A673 (cell line): Measurements from ENCODE around the gene KLF3. TPM values are rescaled to one million over a fixed set of nuclear protein-coding genes. Genes with fewer than 3 reads are reported as not detected.

Experiments used
- BruUV-seq: library from RNA; stranded (reverse); fragments of 400-500 nt; replicated peaks from 2 replicates; lab custom pipeline; 2021; lab: Mats Ljungman, UMichigan
- CTCF ChIA-PET: fragments of 300-600 bp; sonication (Branson Sonifier 250); formaldehyde crosslinking; loops from one replicate; lab custom pipeline; 2022; ENCODE audit warnings: antibody characterized with exemption; lab: Charles Lee
- POLR2A ChIA-PET: fragments of 300-600 bp; sonication (Branson Sonifier 250); formaldehyde crosslinking; loops from one replicate; lab custom pipeline; 2022; ENCODE audit warnings: antibody characterized with exemption; ENCODE audit not compliant: low non-redundant PET; lab: Charles Lee
- DNase-seq: peaks from one replicate; pipeline ENCODE4 v3.0.0-alpha.2; 2015; ENCODE audit warnings: low spot score
- H3K27ac ChIP-seq: fragments of 200-600 bp; sonication (generic); 2 replicates; pipeline ENCODE4 v1.5.1; 2016; ENCODE audit warnings: mixed run types, low read depth, mild to moderate bottlenecking, mixed read lengths, antibody characterized with exemption, low read length; ENCODE audit not compliant: poor library complexity, severe bottlenecking
- H3K27me3 ChIP-seq: fragments of 200-600 bp; sonication (generic); replicated peaks from 2 replicates; pipeline ENCODE4 v1.6.1; 2017; ENCODE audit warnings: mixed run types, low read depth, mild to moderate bottlenecking, mixed read lengths, antibody characterized with exemption, low read length; ENCODE audit not compliant: insufficient read depth, poor library complexity
- H3K36me3 ChIP-seq: fragments of 200-600 bp; sonication (generic); 2 replicates; pipeline ENCODE4 v1.6.1; 2016; ENCODE audit warnings: mixed run types, mild to moderate bottlenecking, mixed read lengths, antibody characterized with exemption, low read length; ENCODE audit not compliant: insufficient read depth, poor library complexity, severe bottlenecking
- H3K4me1 ChIP-seq: fragments of 200-600 bp; sonication (generic); 2 replicates; pipeline ENCODE4 v1.6.1; 2017; ENCODE audit warnings: mixed run types, mild to moderate bottlenecking, mixed read lengths, antibody characterized with exemption, low read length; ENCODE audit not compliant: insufficient read depth, poor library complexity, severe bottlenecking
- H3K4me3 ChIP-seq: fragments of 200-600 bp; sonication (generic); 2 replicates; pipeline ENCODE4 v1.5.1; 2016; ENCODE audit warnings: low read depth, mixed run types, mild to moderate bottlenecking, mixed read lengths, low read length; ENCODE audit not compliant: poor library complexity, severe bottlenecking
- H3K9me3 ChIP-seq: fragments of 200-600 bp; sonication (generic); 2 replicates; pipeline ENCODE4 v1.6.1; 2016; ENCODE audit warnings: mixed run types, low read depth, mild to moderate bottlenecking, mixed read lengths, antibody characterized with exemption, low read length; ENCODE audit not compliant: poor library complexity, severe bottlenecking
- CTCF ChIP-seq: fragments of 300-800, 200-600 bp; sonication (generic); conservative IDR thresholded peaks from 2 replicates; pipeline ENCODE4 v1.5.1; 2017; ENCODE audit warnings: low read depth, mild to moderate bottlenecking, antibody characterized with exemption, low read length, moderate library complexity, mixed read lengths
- EZH2 ChIP-seq: fragments of 200-600 bp; sonication (generic); IDR thresholded peaks from 2 replicates; pipeline ENCODE4 v1.6.1; 2017; ENCODE audit warnings: borderline replicate concordance, low read depth, mild to moderate bottlenecking, mixed read lengths, antibody characterized with exemption, low read length; ENCODE audit not compliant: poor library complexity, severe bottlenecking
- intact Hi-C: fragments of 100-400 bp; cut with micrococcal nuclease; formaldehyde crosslinking; loops from one replicate; pipeline ENCODE4 v1.10.0; 2022; ENCODE audit not compliant: unreplicated experiment
- total RNA-seq: library from RNA; stranded (reverse); gene quantifications from 2 replicates; pipeline ENCODE4 v1.2.3, GENCODE V29; 2021

The KLF3 gene
- total RNA-seq, 1 experiment from 2014 or later, result 36.1 TPM

- Histone ChIP-seq H3K27me3 (no peaks in the 10 kb centered on the region), H3K27ac (no peak overlapping the region), H3K4me1 (peaks cover 40% of the 10 kb centered on the region), H3K36me3 (peaks cover 25% of the 10 kb centered on the region), H3K9me3 (no peaks in the 10 kb centered on the region), H3K4me3 (no peak overlapping the region)
- DNase-seq, result no peak
- ChIA-PET POLR2A (no interaction called here), CTCF (no interaction called here)
- TF ChIP-seq EZH2 (no peak), CTCF (no peak)
- intact Hi-C loops, result loop anchor here (5.0 kb wide), 1 partner anchor 618 kb away; no protein-coding TSS in a partner anchor
- no TSS peak for BruUV-seq
Observed at GRCh38 chr4:38679921-38680320, 15.9 kb downstream of the KLF3 start.

GRCh38 chr4:38681281-38681991 is 17.4 kb downstream of the KLF3 start:
- peaks cover 30% of the 10 kb centered on the region for H3K4me1 ChIP-seq
- no peak overlapping the region for H3K27ac ChIP-seq
- DNase-seq, result no peak
- BruUV-seq, result TSS peak; percentile 8
- no peak overlapping the region for H3K4me3 ChIP-seq
- ChIA-PET POLR2A (no interaction called here), CTCF (no interaction called here)
- no peaks in the 10 kb centered on the region for H3K27me3 ChIP-seq
- intact Hi-C loops, result no loop called here
- H3K9me3 ChIP-seq, result no peaks in the 10 kb centered on the region
- TF ChIP-seq CTCF, result no peak
- no peak for TF ChIP-seq EZH2
- peaks cover 25% of the 10 kb centered on the region for H3K36me3 ChIP-seq

GRCh38 chr4:38682336-38682735 is 18.3 kb downstream of the KLF3 start:
- intact Hi-C loops, result no loop called here
- Histone ChIP-seq H3K36me3 (peaks cover 25% of the 10 kb centered on the region), H3K4me3 (no peak overlapping the region), H3K27ac (no peak overlapping the region), H3K4me1 (peaks cover 21% of the 10 kb centered on the region), H3K9me3 (no peaks in the 10 kb centered on the region), H3K27me3 (no peaks in the 10 kb centered on the region)
- no TSS peak for BruUV-seq
- ChIA-PET POLR2A (no interaction called here), CTCF (no interaction called here)
- TF ChIP-seq CTCF (no peak), EZH2 (no peak)
- DNase-seq, result no peak
